Measurements from ENCODE around the gene ZNF117. TPM values are rescaled to one million over a fixed set of nuclear protein-coding genes. Genes with fewer than 3 reads are reported as not detected.
"Not testable (repeated sequence)": the region's sequence is repeated elsewhere in the genome, so short reads cannot be mapped to it uniquely, and the experiment has no call there.

ZNF117 gene
- total RNA-seq, 1 donor from 2014 or later = 3.3 TPM

- peaks cover 84% of the 10 kb centered on the region for H3K9me3 Mint-ChIP-seq
- intact Hi-C loops (cut with micrococcal nuclease) = no loop called here
- DNase-seq (ENCODE audit: low spot score) = no peak
- H3K27ac Mint-ChIP-seq = no peak overlapping the region
- no peak overlapping the region for H3K4me3 Mint-ChIP-seq (ENCODE audit: low read depth)
- peaks cover 34% of the 10 kb centered on the region for H3K36me3 Mint-ChIP-seq (ENCODE audit: low read depth)
- no peaks in the 10 kb centered on the region for H3K27me3 Mint-ChIP-seq (ENCODE audit: low read depth)
- no peaks in the 10 kb centered on the region for H3K4me1 Mint-ChIP-seq (ENCODE audit: low read depth)
Measured at GRCh38 chr7:64978497-64979203, 12.2 kb downstream of the ZNF117 start.

- Mint-ChIP-seq H3K9me3 (peaks cover 27% of the 10 kb centered on the region), H3K4me3 (ENCODE audit: low read depth) (no peak overlapping the region), H3K36me3 (ENCODE audit: low read depth) (no peaks in the 10 kb centered on the region), H3K27ac (no peak overlapping the region), H3K27me3 (ENCODE audit: low read depth) (no peaks in the 10 kb centered on the region), H3K4me1 (ENCODE audit: low read depth) (no peaks in the 10 kb centered on the region)
- DNase-seq (ENCODE audit: low spot score) = no peak
- intact Hi-C loops (cut with micrococcal nuclease) = no loop called here
Measured at GRCh38 chr7:64965594-64965993, 25.2 kb downstream of the ZNF117 start.

- no peaks in the 10 kb centered on the region for H3K4me1 Mint-ChIP-seq (ENCODE audit: low read depth)
- no peak for DNase-seq (ENCODE audit: low spot score)
- intact Hi-C loops (cut with micrococcal nuclease) = no loop called here
- no peak overlapping the region for H3K27ac Mint-ChIP-seq
- peaks cover 25% of the 10 kb centered on the region for H3K9me3 Mint-ChIP-seq
- no peak overlapping the region for H3K4me3 Mint-ChIP-seq (ENCODE audit: low read depth)
- H3K27me3 Mint-ChIP-seq (ENCODE audit: low read depth) = no peaks in the 10 kb centered on the region
- H3K36me3 Mint-ChIP-seq (ENCODE audit: low read depth) = no peaks in the 10 kb centered on the region
Measured at GRCh38 chr7:64959072-64959747, 31.6 kb downstream of the ZNF117 start.

GRCh38 chr7:64951250-64951848 lies 39.5 kb downstream of the ZNF117 start:
- Mint-ChIP-seq H3K9me3 (peaks cover 3% of the 10 kb centered on the region), H3K36me3 (ENCODE audit: low read depth) (no peaks in the 10 kb centered on the region), H3K27me3 (ENCODE audit: low read depth) (peaks cover 21% of the 10 kb centered on the region), H3K27ac (no peak overlapping the region), H3K4me3 (ENCODE audit: low read depth) (no peak overlapping the region), H3K4me1 (ENCODE audit: low read depth) (no peaks in the 10 kb centered on the region)
- intact Hi-C loops (cut with micrococcal nuclease) = loop anchor here (1.0 to 5.0 kb wide), 2 partner anchors 266 to 356 kb away; no protein-coding TSS in a partner anchor
- no peak for DNase-seq (ENCODE audit: low spot score)

- not testable (repeated sequence) for H3K27ac Mint-ChIP-seq; H3K36me3 Mint-ChIP-seq (ENCODE audit: low read depth); H3K4me3 Mint-ChIP-seq (ENCODE audit: low read depth); DNase-seq (ENCODE audit: low spot score); H3K9me3 Mint-ChIP-seq; H3K4me1 Mint-ChIP-seq (ENCODE audit: low read depth)
- peaks cover 26% of the 10 kb centered on the region for H3K27me3 Mint-ChIP-seq (ENCODE audit: low read depth)
- intact Hi-C loops (cut with micrococcal nuclease) = loop anchor here (1.0 to 5.0 kb wide), 2 partner anchors 267 to 357 kb away; no protein-coding TSS in a partner anchor
Measured at GRCh38 chr7:64950673-64951072, 40.2 kb downstream of the ZNF117 start.

- intact Hi-C loops (cut with micrococcal nuclease); H3K27ac Mint-ChIP-seq; H3K36me3 Mint-ChIP-seq (ENCODE audit: low read depth); H3K9me3 Mint-ChIP-seq; H3K4me1 Mint-ChIP-seq (ENCODE audit: low read depth); H3K4me3 Mint-ChIP-seq (ENCODE audit: low read depth); DNase-seq (ENCODE audit: low spot score): not testable (repeated sequence)
- H3K27me3 Mint-ChIP-seq (ENCODE audit: low read depth) = peaks cover 26% of the 10 kb centered on the region
Measured at GRCh38 chr7:64948774-64949173, 42.1 kb downstream of the ZNF117 start.

- Mint-ChIP-seq H3K4me1 (ENCODE audit: low read depth) (no peaks in the 10 kb centered on the region), H3K36me3 (ENCODE audit: low read depth) (no peaks in the 10 kb centered on the region), H3K27me3 (ENCODE audit: low read depth) (peaks cover 26% of the 10 kb centered on the region), H3K9me3 (peaks cover 8% of the 10 kb centered on the region), H3K4me3 (ENCODE audit: low read depth) (no peak overlapping the region), H3K27ac (no peak overlapping the region)
- intact Hi-C loops (cut with micrococcal nuclease) = no loop called here
- DNase-seq (ENCODE audit: low spot score) = no peak
Measured at GRCh38 chr7:64947252-64948000, 43.4 kb downstream of the ZNF117 start.

GRCh38 chr7:64946772-64947171 lies 44.1 kb downstream of the ZNF117 start:
- H3K4me1 Mint-ChIP-seq (ENCODE audit: low read depth) = no peaks in the 10 kb centered on the region
- intact Hi-C loops (cut with micrococcal nuclease) = no loop called here
- H3K4me3 Mint-ChIP-seq (ENCODE audit: low read depth) = no peak overlapping the region
- H3K27me3 Mint-ChIP-seq (ENCODE audit: low read depth) = peaks cover 26% of the 10 kb centered on the region
- H3K9me3 Mint-ChIP-seq = peaks cover 8% of the 10 kb centered on the region
- no peak for DNase-seq (ENCODE audit: low spot score)
- H3K27ac Mint-ChIP-seq = no peak overlapping the region
- H3K36me3 Mint-ChIP-seq (ENCODE audit: low read depth) = no peaks in the 10 kb centered on the region

GRCh38 chr7:64945503-64946175 lies 45.2 kb downstream of the ZNF117 start:
- intact Hi-C loops (cut with micrococcal nuclease) = no loop called here
- H3K4me1 Mint-ChIP-seq (ENCODE audit: low read depth) = no peaks in the 10 kb centered on the region
- no peak overlapping the region for H3K4me3 Mint-ChIP-seq (ENCODE audit: low read depth)
- H3K36me3 Mint-ChIP-seq (ENCODE audit: low read depth) = no peaks in the 10 kb centered on the region
- DNase-seq (ENCODE audit: low spot score) = no peak
- H3K27ac Mint-ChIP-seq = no peak overlapping the region
- H3K9me3 Mint-ChIP-seq = peaks cover 9% of the 10 kb centered on the region
- peaks cover 26% of the 10 kb centered on the region for H3K27me3 Mint-ChIP-seq (ENCODE audit: low read depth)

GRCh38 chr7:64944667-64945502 lies 46.0 kb downstream of the ZNF117 start:
- H3K36me3 Mint-ChIP-seq (ENCODE audit: low read depth); H3K4me3 Mint-ChIP-seq (ENCODE audit: low read depth); H3K4me1 Mint-ChIP-seq (ENCODE audit: low read depth); intact Hi-C loops (cut with micrococcal nuclease); H3K27ac Mint-ChIP-seq; DNase-seq (ENCODE audit: low spot score): not testable (repeated sequence)
- H3K27me3 Mint-ChIP-seq (ENCODE audit: low read depth) = peaks cover 26% of the 10 kb centered on the region
- peaks cover 14% of the 10 kb centered on the region for H3K9me3 Mint-ChIP-seq

- intact Hi-C loops (cut with micrococcal nuclease); H3K4me1 Mint-ChIP-seq (ENCODE audit: low read depth); H3K27ac Mint-ChIP-seq; H3K4me3 Mint-ChIP-seq (ENCODE audit: low read depth); DNase-seq (ENCODE audit: low spot score); H3K27me3 Mint-ChIP-seq (ENCODE audit: low read depth): not testable (repeated sequence)
- H3K36me3 Mint-ChIP-seq (ENCODE audit: low read depth) = peaks cover 13% of the 10 kb centered on the region
- H3K9me3 Mint-ChIP-seq = peaks cover 27% of the 10 kb centered on the region
Measured at GRCh38 chr7:64940021-64940420, 50.8 kb downstream of the ZNF117 start.
